Spinal cord (tissue), 10 donors: ENCODE measurements around the gene SMARCA4. TPM values are rescaled to one million over a fixed set of nuclear protein-coding genes. Genes with fewer than 3 reads are reported as not detected.
"Not testable (repeated sequence)": the region's sequence is repeated elsewhere in the genome, so short reads cannot be mapped to it uniquely, and the experiment has no call there.

Experiments
- DNase-seq, 6 donors: peaks; one replicate each; pipeline versions ENCODE4 v3.0.0 to v3.0.0-alpha.2; 2013 to 2015; ENCODE audit warnings: low spot score in 6 of 6, low read depth in 4 of 6
- H3K27ac ChIP-seq: one replicate; pipeline ENCODE4 v1.5.1; 2013; ENCODE audit warnings: low read depth, low read length, control low read depth
- H3K27me3 ChIP-seq: one replicate; pipeline ENCODE4 v1.6.1; 2013; ENCODE audit warnings: low read length; ENCODE audit not compliant: control insufficient read depth, insufficient read depth
- H3K36me3 ChIP-seq: one replicate; pipeline ENCODE4 v1.6.1; 2013; ENCODE audit warnings: low read length; ENCODE audit not compliant: control insufficient read depth, insufficient read depth
- H3K4me1 ChIP-seq: one replicate; pipeline ENCODE4 v1.6.1; 2013; ENCODE audit warnings: low read length; ENCODE audit not compliant: control insufficient read depth, insufficient read depth
- H3K4me3 ChIP-seq: one replicate; pipeline ENCODE4 v1.5.1; 2013; ENCODE audit warnings: low read depth, low read length, control low read depth
- H3K9me3 ChIP-seq: one replicate; pipeline ENCODE4 v1.6.1; 2013; ENCODE audit warnings: low read length; ENCODE audit not compliant: control insufficient read depth, insufficient read depth
- WGBS: methylation state at CpG from one replicate; pipeline ENCODE4 v1.1.5; 2013; ENCODE audit warnings: missing lambda C conversion rate; ENCODE audit not compliant: insufficient coverage; 5-methylcytosine and 5-hydroxymethylcytosine counted together
- polyA plus RNA-seq, 2 donors: library from polyadenylated mRNA; unstranded; fragments of 120-200 nt; gene quantifications; one replicate each; pipeline ENCODE4 v1.2.1, GENCODE V29; 2013; ENCODE audit not compliant: insufficient read length in 2 of 2
- total RNA-seq, 2 donors: library from RNA; depleted of rRNA in 1 of 2; stranded (reverse); fragments of 120-200 nt in 1 of 2; fragments of >200 nt in 1 of 2; gene quantifications; one replicate each; pipeline versions ENCODE4 v1.2.3 to v1.2.4, GENCODE V29; 2013 to 2014
- donor health status: healthy.

Gene SMARCA4
- total and polyA plus RNA-seq, 4 donors: 86.5 to 228 (median 159) TPM

DNA sequence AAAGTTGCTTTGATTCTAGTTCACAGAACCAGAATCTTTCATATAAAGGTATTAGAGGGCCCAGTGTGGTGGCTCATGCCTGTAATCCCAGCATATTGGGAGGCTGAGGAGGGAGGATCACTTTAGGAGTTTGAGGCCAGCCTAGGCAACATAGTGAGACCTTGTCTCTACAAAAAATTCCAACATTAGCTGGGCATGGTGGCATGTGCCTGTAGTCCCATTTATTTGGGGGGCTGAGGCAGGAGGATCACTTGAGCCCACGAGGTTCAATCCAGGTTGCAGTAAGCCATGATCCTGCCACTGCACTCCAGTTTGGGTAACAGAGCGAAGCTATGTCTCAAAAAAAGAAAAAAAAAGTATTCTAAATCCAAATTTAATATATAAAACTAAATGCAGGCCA lies 137.5 kb downstream of the SMARCA4 start:
- Histone ChIP-seq H3K4me3 (no peak overlapping the region), H3K27ac (no peak overlapping the region), H3K27me3 (no peaks in the 10 kb centered on the region), H3K36me3 (peaks cover 60% of the 10 kb centered on the region), H3K4me1 (peaks cover 24% of the 10 kb centered on the region), H3K9me3 (peaks cover 3% of the 10 kb centered on the region)
- no CpG with 5 or more reads among the region's 2 CpGs for WGBS
- DNase-seq: no peak

DNA sequence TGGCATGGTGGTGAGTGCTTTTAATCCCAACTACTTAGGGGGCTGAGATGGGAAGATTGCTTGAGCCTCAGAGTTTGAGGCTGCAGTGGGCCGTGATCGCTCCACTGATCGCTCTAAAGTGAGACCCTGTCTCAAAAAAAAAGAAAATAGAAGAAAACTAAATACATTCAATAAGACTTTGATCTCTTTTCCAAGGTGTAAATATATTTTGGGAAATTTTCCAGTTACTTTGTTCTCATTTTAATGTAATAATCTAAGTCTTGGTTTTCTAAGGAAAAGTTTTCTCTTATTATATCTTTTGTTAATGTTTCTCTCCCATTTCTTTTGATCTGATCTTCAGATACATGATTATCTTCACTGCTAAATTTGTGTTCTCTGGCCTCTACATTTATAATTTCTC lies 138.0 kb downstream of the SMARCA4 start:
- whole genome bisulfite sequencing: no CpG with 5 or more reads among the region's 3 CpGs
- Histone ChIP-seq H3K36me3 (peaks cover 63% of the 10 kb centered on the region), H3K9me3 (peaks cover 3% of the 10 kb centered on the region), H3K27me3 (no peaks in the 10 kb centered on the region), H3K4me3 (no peak overlapping the region), H3K4me1 (peaks cover 19% of the 10 kb centered on the region), H3K27ac (no peak overlapping the region)
- DNase-seq: no peak

DNA sequence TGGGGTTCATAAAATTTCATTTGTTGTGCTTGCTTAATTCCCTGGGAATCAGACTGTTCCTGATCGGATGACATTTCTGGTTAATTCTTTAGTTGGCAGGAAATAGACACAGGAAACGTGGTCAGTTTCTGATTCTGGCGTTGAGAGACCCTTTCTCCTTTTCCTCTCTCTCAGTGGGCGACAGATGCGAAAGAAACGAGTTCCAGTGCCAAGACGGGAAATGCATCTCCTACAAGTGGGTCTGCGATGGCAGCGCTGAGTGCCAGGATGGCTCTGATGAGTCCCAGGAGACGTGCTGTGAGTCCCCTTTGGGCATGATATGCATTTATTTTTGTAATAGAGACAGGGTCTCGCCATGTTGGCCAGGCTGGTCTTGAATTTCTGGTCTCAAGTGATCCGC lies 139.2 kb downstream of the SMARCA4 start:
- no peak overlapping the region for H3K27ac ChIP-seq
- H3K4me1 ChIP-seq: peaks cover 10% of the 10 kb centered on the region
- peaks cover 3% of the 10 kb centered on the region for H3K9me3 ChIP-seq
- H3K27me3 ChIP-seq: no peaks in the 10 kb centered on the region
- 90% methylated on average over 4 of the region's 12 CpGs for WGBS
- no peak for DNase-seq
- H3K36me3 ChIP-seq: peaks cover 61% of the 10 kb centered on the region
- H3K4me3 ChIP-seq: no peak overlapping the region

DNA sequence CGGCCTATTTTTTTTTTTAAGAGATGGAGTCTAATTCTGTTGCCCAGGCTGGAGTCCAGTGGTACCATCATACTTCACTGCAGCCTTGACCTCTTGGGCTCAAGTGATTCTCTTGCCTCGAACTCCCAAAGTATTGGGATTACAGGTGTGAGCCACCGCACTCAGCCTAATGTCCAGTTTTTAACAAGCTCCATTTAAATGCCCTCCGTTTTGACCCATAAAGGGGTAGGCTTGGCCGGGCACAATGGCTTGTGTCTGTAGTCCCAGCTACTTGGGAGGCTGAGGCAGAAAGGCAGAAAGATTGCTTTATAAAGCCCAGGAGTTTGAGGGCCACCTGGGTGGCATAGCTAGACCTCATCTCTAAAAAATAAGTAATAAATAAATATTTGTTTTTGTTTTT lies 140.2 kb downstream of the SMARCA4 start:
- H3K4me1 ChIP-seq: peaks cover 7% of the 10 kb centered on the region
- no peak for DNase-seq
- WGBS: 100% methylated on average over 3 of the region's 5 CpGs
- H3K9me3 ChIP-seq: peaks cover 3% of the 10 kb centered on the region
- H3K27me3 ChIP-seq: no peaks in the 10 kb centered on the region
- peaks cover 61% of the 10 kb centered on the region for H3K36me3 ChIP-seq
- no peak overlapping the region for H3K4me3 ChIP-seq
- no peak overlapping the region for H3K27ac ChIP-seq

DNA sequence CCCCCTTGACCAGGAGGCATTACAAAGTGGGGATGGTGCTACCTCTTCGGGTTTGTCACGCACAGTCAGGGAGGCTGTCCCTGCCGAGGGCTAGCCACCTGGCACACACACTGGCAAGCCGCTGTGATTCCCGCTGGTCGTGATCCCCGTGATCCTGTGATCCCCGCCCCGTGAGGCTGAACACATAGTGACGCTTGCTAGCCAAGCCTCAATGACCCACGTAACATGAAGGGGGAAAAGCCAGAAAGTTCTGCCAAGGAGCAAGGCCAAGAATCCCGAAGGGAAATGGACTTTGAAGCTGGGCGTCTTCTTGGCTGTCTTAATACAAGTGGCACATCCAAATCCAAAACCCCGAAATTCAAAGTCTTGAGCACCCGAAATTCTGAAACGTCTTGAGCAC lies 142.1 kb downstream of the SMARCA4 start:
- Histone ChIP-seq H3K4me3 (no peak overlapping the region), H3K4me1 (no peaks in the 10 kb centered on the region), H3K27ac (no peak overlapping the region), H3K27me3 (no peaks in the 10 kb centered on the region), H3K9me3 (peaks cover 3% of the 10 kb centered on the region), H3K36me3 (peaks cover 72% of the 10 kb centered on the region)
- no peak for DNase-seq
- WGBS: 86% methylated on average over 15 of the region's 16 CpGs

DNA sequence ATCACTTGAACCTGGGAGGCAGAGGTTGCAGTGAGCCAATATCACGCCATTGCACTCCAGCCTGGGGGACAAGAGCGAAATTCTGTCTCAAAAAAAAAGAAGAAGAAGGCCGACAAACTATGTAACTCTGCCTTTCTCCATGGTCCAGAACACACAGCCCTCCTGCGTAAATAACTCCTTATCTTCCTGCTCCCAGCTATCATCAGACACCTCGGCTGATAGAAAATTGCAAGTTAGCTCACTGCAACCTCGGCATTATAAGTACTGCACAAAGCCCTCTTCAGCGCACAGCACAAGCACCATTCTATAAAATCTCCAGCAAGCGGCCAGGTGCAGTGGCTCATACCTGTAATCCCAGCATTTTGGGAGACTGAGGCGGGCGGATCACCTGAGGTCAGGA lies 142.8 kb downstream of the SMARCA4 start:
- not testable (repeated sequence) for H3K27ac ChIP-seq, H3K4me3 ChIP-seq, H3K27me3 ChIP-seq, H3K4me1 ChIP-seq, H3K9me3 ChIP-seq, DNase-seq
- WGBS: 95% methylated on average over 8 of the region's 10 CpGs
- peaks cover 76% of the 10 kb centered on the region for H3K36me3 ChIP-seq

DNA sequence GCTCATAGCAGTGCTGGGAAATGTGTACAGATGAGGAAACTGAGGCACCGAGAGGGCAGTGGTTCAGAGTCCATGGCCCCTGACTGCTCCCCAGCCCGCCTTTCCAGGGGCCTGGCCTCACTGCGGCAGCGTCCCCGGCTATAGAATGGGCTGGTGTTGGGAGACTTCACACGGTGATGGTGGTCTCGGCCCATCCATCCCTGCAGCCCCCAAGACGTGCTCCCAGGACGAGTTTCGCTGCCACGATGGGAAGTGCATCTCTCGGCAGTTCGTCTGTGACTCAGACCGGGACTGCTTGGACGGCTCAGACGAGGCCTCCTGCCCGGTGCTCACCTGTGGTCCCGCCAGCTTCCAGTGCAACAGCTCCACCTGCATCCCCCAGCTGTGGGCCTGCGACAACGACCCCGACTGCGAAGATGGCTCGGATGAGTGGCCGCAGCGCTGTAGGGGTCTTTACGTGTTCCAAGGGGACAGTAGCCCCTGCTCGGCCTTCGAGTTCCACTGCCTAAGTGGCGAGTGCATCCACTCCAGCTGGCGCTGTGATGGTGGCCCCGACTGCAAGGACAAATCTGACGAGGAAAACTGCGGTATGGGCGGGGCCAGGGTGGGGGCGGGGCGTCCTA lies 144.3 kb downstream of the SMARCA4 start:
- Histone ChIP-seq H3K9me3 (no peaks in the 10 kb centered on the region), H3K27ac (no peak overlapping the region), H3K36me3 (peaks cover 86% of the 10 kb centered on the region), H3K27me3 (no peaks in the 10 kb centered on the region), H3K4me3 (no peak overlapping the region), H3K4me1 (no peaks in the 10 kb centered on the region)
- 92% methylated on average over 34 of the region's 36 CpGs for WGBS
- no peak for DNase-seq

DNA sequence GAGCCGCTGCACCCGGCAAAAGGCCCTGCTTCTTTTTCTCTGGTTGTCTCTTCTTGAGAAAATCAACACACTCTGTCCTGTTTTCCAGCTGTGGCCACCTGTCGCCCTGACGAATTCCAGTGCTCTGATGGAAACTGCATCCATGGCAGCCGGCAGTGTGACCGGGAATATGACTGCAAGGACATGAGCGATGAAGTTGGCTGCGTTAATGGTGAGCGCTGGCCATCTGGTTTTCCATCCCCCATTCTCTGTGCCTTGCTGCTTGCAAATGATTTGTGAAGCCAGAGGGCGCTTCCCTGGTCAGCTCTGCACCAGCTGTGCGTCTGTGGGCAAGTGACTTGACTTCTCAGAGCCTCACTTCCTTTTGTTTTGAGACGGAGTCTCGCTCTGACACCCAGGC lies 145.6 kb downstream of the SMARCA4 start:
- 90% methylated on average over 13 of the region's 13 CpGs for WGBS
- DNase-seq: no peak
- Histone ChIP-seq H3K36me3 (peaks cover 89% of the 10 kb centered on the region), H3K4me1 (no peaks in the 10 kb centered on the region), H3K4me3 (no peak overlapping the region), H3K9me3 (no peaks in the 10 kb centered on the region), H3K27me3 (no peaks in the 10 kb centered on the region), H3K27ac (no peak overlapping the region)

DNA sequence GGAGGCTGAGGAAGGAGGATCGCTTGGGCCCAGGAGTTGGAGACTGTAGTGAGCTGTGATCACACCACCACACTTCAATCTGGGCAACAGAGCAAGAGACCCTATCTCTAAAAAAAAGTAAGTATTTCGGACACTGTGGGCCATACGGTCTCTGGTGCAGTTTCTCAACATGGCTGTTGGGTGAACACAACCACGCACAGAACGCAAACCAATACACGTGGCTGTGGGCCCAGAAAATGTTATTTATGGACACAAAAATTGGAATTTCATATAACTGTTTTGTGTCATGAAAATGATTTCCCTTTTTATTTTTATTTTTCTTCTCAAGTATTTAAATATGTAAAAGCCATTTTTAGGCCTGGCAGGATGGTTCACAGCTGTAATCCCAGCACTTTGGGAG lies 147.9 kb downstream of the SMARCA4 start:
- Histone ChIP-seq H3K9me3 (no peaks in the 10 kb centered on the region), H3K36me3 (peaks cover 90% of the 10 kb centered on the region), H3K27ac (no peak overlapping the region), H3K27me3 (no peaks in the 10 kb centered on the region), H3K4me3 (no peak overlapping the region), H3K4me1 (no peaks in the 10 kb centered on the region)
- WGBS: 100% methylated on average over 2 of the region's 6 CpGs
- DNase-seq: peak in 1 of 6 donors; percentile 82

DNA sequence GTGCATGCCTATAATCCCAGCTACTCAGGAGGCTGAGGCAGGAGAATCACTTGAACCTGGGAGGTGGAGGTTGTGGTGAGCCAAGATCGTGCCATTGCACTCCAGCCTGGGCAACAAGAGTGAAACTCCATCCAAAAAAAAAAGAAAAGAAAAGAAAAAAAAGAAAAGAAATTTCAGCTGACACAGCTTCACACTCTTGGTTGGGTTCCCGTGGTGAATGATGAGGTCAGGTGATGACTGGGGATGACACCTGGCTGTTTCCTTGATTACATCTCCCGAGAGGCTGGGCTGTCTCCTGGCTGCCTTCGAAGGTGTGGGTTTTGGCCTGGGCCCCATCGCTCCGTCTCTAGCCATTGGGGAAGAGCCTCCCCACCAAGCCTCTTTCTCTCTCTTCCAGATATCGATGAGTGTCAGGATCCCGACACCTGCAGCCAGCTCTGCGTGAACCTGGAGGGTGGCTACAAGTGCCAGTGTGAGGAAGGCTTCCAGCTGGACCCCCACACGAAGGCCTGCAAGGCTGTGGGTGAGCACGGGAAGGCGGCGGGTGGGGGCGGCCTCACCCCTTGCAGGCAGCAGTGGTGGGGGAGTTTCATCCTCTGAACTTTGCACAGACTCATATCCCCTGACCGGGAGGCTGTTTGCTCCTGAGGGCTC lies 150.4 kb downstream of the SMARCA4 start:
- H3K27me3 ChIP-seq: no peaks in the 10 kb centered on the region
- WGBS: 90% methylated on average over 8 of the region's 15 CpGs
- H3K27ac ChIP-seq: no peak overlapping the region
- no peak for DNase-seq
- H3K4me3 ChIP-seq: no peak overlapping the region
- H3K4me1 ChIP-seq: no peaks in the 10 kb centered on the region
- H3K36me3 ChIP-seq: peaks cover 93% of the 10 kb centered on the region
- no peaks in the 10 kb centered on the region for H3K9me3 ChIP-seq
